Brain microvascular endothelial cell (primary cell): ENCODE results near the gene LAMA5.

Source experiments
- DNase-seq: peaks from one replicate; pipeline ENCODE4 v3.0.0-alpha.2; 2020
- H3K27ac ChIP-seq: fragments of 250-450 bp; sonication (Bioruptor Pico); 2 replicates; pipeline ENCODE4 v1.5.1; 2020; ENCODE audit warnings: mild to moderate bottlenecking, moderate library complexity
- H3K27me3 ChIP-seq: fragments of 250-450 bp; sonication (Bioruptor Pico); replicated peaks from 2 replicates; pipeline ENCODE4 v1.5.1; 2020; ENCODE audit warnings: mild to moderate bottlenecking
- H3K36me3 ChIP-seq: fragments of 250-450 bp; sonication (Bioruptor Pico); replicated peaks from 2 replicates; pipeline ENCODE4 v1.5.1; 2020; ENCODE audit warnings: mild to moderate bottlenecking
- H3K4me3 ChIP-seq: 2 replicates; pipeline ENCODE4 v1.5.1; 2011; ENCODE audit warnings: low read depth, mild to moderate bottlenecking, control low read depth, low read length, moderate library complexity
- CTCF ChIP-seq: IDR thresholded peaks from 2 replicates; pipeline ENCODE4 v1.5.1; 2011; ENCODE audit warnings: low read depth, mild to moderate bottlenecking, moderate library complexity, low read length, control low read depth, inconsistent platforms; ENCODE audit errors: missing control alignments
- in situ Hi-C: cut with HindIII; loops from 2 replicates; pipeline ENCODE4 v1.10.0; 2017; ENCODE audit warnings: low sequenced_read_pairs, low pct_ligation_motif_present

LAMA5 gene

GRCh38 chr20:62390317-62391164 is 23.4 kb upstream of the LAMA5 start:
- no peak for DNase-seq
- no peak overlapping the region for H3K4me3 ChIP-seq
- no peak overlapping the region for H3K27ac ChIP-seq
- H3K27me3 ChIP-seq: no peaks in the 10 kb centered on the region
- H3K36me3 ChIP-seq: peaks cover 23% of the 10 kb centered on the region
- in situ Hi-C loops: loop anchor here (25.0 kb wide), 1 partner anchor 103 kb away; no protein-coding TSS in a partner anchor
- no peak for TF ChIP-seq CTCF

GRCh38 chr20:62389601-62390087 is 22.5 kb upstream of the LAMA5 start:
- Histone ChIP-seq H3K36me3 (peaks cover 23% of the 10 kb centered on the region), H3K27me3 (no peaks in the 10 kb centered on the region), H3K4me3 (no peak overlapping the region), H3K27ac (no peak overlapping the region)
- no peak for TF ChIP-seq CTCF
- in situ Hi-C loops: loop anchor here (25.0 kb wide), 1 partner anchor 102 kb away; no protein-coding TSS in a partner anchor
- DNase-seq: no peak

GRCh38 chr20:62388839-62389600 is 21.9 kb upstream of the LAMA5 start:
- no peak for DNase-seq
- Histone ChIP-seq H3K36me3 (peaks cover 23% of the 10 kb centered on the region), H3K4me3 (peak overlapping the region; percentile 0), H3K27me3 (no peaks in the 10 kb centered on the region), H3K27ac (no peak overlapping the region)
- no peak for TF ChIP-seq CTCF
- in situ Hi-C loops: loop anchor here (25.0 kb wide), 1 partner anchor 102 kb away; no protein-coding TSS in a partner anchor

GRCh38 chr20:62387933-62388635 is 21.0 kb upstream of the LAMA5 start:
- in situ Hi-C loops: loop anchor here (25.0 kb wide), 1 partner anchor 101 kb away; no protein-coding TSS in a partner anchor
- no peak for DNase-seq
- no peak for TF ChIP-seq CTCF
- no peaks in the 10 kb centered on the region for H3K27me3 ChIP-seq
- H3K36me3 ChIP-seq: peaks cover 23% of the 10 kb centered on the region
- peak overlapping the region; percentile 74 for H3K27ac ChIP-seq
- peak overlapping the region; percentile 98 for H3K4me3 ChIP-seq

GRCh38 chr20:62387219-62387913 is 20.3 kb upstream of the LAMA5 start:
- in situ Hi-C loops: loop anchor here (25.0 kb wide), 1 partner anchor 100 kb away; no protein-coding TSS in a partner anchor

More at GRCh38 chr20:62387219-62387913, 20.3 kb upstream of the LAMA5 start:
- no peak for TF ChIP-seq CTCF
- Histone ChIP-seq H3K4me3 (peak overlapping the region; percentile 98), H3K36me3 (peaks cover 23% of the 10 kb centered on the region), H3K27ac (peak overlapping the region; percentile 74), H3K27me3 (no peaks in the 10 kb centered on the region)
- no peak for DNase-seq
